Peyer's patch (tissue), 4 donors: ENCODE results near the gene PHYH.

Experiments
- POLR2A ChIP-seq, 2 donors: fragments of 450-650 bp; IDR thresholded peaks; one replicate each; pipeline ENCODE4 v1.5.1; 2017; ENCODE audit warnings: antibody characterized with exemption in 2 of 2, mild to moderate bottlenecking in 2 of 2, moderate library complexity in 2 of 2
- TF ChIP-seq, protein P1 (sequence below), 6 experiments: fragments of 450-650 bp in 4 of 6; fragments of 200-600 bp in 2 of 6; sonication (generic) in 1 of 6; IDR thresholded peaks; one replicate each; pipeline ENCODE4 v1.5.1; 2017 to 2019; ENCODE audit warnings: antibody characterized with exemption in 6 of 6, mild to moderate bottlenecking in 3 of 6, moderate library complexity in 1 of 6

DNA sequence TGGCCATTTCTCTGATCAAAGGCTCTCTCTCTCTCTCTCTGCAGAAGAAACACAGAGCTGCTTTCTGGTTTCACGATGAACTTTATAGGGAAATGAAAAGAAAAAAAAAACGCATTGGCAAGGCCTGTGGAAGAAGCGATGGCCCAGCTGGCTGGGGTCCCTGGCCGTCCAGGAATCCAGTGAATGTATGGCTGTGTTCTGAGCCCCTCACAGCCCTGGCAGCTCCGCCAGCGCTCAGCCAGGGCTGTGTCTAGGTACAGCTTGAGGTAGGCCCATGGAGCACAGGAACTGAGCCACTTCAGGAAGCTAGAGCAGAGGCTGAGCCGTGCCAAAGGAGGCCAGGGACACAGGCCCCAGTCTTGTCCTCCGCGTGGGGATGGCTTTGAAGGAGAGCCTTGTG, 52.6 kb downstream of the PHYH start:
- TF ChIP-seq, protein P1, sequence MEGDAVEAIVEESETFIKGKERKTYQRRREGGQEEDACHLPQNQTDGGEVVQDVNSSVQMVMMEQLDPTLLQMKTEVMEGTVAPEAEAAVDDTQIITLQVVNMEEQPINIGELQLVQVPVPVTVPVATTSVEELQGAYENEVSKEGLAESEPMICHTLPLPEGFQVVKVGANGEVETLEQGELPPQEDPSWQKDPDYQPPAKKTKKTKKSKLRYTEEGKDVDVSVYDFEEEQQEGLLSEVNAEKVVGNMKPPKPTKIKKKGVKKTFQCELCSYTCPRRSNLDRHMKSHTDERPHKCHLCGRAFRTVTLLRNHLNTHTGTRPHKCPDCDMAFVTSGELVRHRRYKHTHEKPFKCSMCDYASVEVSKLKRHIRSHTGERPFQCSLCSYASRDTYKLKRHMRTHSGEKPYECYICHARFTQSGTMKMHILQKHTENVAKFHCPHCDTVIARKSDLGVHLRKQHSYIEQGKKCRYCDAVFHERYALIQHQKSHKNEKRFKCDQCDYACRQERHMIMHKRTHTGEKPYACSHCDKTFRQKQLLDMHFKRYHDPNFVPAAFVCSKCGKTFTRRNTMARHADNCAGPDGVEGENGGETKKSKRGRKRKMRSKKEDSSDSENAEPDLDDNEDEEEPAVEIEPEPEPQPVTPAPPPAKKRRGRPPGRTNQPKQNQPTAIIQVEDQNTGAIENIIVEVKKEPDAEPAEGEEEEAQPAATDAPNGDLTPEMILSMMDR (IDR thresholded peaks at IDR 0.05), result no peak
- TF ChIP-seq POLR2A (IDR thresholded peaks at IDR 0.05), result no peak
